Measurements from ENCODE around the gene TYW3.
"Not testable (repeated sequence)": the region's sequence is repeated elsewhere in the genome, so short reads cannot be mapped to it uniquely, and the experiment has no call there.

TYW3 gene

DNA sequence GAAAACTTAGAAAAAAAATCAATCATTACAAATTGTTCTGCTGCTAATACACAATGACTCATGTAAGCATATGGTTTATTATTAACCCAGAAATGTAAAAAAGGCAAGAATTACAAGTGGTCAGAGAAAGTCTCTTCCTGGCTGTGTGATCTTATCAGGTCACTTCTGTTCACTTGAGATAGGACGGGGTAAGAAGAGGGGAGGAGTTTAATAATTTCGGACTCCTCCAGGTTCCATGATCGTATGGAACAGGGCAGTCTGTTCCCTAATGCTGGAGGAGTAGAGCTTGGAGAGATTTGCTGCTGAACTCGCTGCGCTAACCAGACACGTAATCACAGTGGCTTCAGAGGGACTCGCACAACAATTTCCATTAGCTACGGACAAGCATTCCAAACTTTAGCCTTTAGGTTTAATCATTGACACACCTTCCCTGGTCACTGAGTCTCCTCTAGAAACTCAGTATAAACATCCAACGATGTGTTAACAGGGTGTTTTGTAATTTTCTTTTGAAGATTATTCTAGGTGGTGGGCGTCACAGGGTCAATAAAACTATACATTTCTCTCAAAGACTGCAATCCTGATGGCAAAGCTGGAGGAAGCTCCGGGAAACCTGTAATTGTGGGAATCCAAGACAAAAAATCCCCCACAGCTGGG lies 1.4 kb upstream of the TYW3 start:
- DNase-seq (ENCODE audit: low spot score): no peak

DNA sequence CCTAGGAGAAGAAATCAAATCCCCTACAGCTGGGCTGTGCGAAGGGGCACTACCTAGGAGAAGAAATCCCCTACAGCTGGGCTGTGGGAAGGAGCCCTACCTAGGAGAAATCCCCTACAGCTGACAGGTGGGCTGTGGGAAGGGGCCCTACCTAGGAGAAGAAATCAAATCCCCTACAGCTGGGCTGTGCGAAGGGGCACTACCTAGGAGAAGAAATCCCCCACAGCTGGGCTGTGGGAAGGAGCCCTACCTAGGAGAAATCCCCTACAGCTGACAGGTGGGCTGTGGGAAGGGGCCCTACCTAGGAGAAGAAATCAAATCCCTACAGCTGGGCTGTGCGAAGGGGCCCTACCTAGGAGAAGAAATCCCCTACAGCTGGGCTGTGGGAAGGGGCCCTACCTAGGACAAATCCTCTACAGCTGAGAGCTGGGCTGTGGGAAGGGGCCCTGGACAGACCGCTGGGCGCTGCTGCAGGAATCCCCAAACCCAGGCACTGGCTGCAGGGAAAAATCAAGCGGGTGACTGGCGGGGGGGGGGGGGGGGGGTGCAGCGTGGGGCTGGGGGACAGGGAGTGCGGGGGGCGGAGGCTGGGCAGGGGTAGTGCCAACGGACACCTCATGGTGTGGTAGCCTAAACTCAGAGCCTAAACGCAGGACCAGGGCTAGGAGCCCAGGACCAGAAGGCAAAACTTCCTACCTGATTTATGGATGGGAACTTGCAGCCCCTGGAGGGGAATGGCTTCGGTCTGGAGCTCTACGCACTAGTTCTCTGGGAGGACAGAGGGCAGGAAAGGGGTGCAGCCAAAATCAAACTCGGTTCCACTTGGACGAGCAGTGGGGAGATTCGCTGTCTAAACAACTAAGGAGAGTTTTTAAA lies 643 bp upstream of the TYW3 start:
- peak; percentile 29 for DNase-seq (ENCODE audit: low spot score)

DNA sequence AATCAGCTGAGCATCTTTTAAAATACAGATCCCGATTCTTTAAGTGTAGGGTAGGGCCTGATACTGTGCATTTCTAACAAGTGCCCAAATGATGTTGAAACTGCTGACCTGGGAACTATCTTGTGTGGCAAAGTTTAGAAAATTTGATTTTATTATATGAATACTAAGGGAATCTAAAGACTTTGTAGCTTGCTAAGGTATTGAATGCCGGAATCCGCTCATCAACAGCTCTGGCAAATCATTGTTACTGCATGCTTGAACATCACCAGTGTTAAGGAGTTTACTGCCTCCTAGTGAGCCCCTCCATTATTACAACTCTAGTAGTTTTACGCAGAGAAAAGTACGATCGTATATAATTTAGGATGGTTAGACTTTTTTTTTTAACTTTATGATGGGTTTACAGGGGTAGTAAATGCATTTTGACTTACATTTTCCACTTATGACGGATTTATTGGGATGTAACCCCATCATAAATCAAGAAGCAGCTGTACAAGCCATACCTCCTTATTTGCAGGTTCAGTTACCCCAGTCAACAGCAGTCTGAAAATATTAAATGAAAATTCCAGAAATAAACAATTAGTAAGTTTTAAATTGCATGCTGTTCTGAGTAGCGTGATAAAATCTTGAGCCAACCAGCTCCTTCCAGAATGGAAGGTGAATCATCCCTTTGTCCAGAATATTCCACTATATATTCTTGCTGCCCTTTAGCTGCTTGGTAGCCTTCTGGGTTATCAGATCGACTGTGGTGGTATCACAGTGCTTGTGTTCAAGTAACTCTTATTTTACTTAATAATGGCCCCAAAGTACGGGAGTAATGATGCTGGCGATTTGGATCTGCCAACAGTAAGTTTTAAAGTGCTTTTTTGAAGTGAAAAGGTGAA lies 892 bp downstream of the TYW3 start:
- peak; percentile 43 for DNase-seq (ENCODE audit: low spot score)

DNA sequence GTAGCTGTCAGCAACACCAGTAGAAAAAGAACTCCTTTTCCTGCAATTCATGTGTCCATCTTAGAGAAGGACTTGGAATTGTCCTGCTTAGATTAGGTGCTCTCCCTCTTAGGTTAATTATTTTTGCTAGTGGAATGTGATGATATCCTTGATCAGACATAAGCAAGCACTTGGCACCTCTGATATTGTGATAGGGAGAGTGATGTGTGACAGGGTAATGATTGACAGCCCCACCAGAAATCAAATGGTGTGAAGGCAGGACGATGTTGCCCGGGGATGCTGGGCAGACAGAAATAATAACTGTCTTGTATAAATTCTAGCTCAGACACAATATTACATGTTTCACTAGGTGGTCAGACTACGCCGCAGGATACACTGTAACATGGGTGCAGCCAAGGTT lies 4.4 kb downstream of the TYW3 start:
- DNase-seq (ENCODE audit: low spot score): no peak

DNA sequence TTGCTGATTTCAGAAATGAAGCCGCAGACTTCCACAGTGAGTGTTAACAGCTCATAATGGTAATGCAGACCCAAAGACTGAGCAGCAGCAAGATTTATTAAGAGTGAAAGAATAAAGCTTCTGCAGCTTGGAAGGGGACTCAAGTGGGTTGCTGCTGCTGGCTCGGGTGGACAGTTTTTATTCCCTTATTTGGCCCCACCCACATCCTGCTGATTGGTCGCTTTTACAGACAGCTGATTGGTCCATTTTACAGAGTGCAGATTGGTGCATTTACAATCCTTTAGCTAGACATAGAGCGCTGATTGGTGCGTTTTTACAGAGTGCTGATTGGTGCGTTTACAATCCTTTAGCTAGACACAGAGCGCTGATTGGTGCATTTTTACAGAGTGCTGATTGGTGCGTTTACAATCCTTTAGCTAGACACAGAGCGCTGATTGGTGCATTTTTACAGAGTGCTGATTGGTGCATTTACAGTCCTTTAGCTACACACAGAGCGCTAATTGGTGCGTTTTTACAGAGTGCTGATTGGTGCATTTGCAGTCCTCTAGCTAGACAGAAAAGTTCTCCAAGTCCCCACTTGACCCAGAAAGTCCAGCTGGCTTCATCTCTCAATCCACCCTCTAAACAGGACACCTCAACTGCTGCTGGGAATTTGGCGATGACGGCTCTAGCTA lies 7.5 kb downstream of the TYW3 start:
- DNase-seq (ENCODE audit: low spot score): not testable (repeated sequence)

DNA sequence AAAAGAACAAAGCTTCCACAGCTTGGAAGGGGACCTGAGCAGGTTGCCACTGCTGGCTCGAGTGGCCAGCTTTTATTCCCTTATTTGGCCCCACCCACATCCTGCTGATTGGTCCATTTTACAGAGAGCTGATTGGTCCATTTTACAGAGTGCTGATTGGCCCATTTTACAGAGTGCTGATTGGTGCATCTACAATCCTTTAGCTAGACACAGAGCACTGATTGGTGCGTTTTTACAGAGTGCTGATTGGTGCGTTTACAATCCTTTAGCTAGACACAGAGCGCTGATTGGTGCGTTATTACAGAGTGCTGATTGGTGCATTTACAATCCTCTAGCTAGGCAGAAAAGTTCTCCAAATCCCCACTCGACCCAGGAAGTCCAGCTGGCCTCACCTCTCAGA lies 12.3 kb downstream of the TYW3 start:
- not testable (repeated sequence) for DNase-seq (ENCODE audit: low spot score)

DNA sequence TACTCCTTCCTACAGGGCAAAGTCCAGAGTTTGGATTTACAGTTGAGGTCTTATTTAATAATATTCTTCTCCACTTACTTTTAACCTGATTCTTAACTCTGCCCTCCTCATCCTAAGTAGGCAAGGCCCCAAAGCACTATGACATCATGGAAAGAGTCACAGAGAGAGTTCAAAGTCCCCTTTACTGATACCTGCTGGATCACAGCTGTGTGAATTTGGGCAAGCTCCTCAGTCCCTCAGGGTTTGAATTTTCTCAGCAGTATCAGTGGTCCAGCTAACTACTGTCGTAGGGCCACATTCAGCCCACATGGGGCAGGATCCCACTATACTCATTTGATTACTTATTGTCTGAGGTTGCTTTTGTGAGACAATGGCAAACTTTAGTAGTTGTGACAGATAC lies 16.0 kb downstream of the TYW3 start:
- no peak for DNase-seq (ENCODE audit: low spot score)

DNA sequence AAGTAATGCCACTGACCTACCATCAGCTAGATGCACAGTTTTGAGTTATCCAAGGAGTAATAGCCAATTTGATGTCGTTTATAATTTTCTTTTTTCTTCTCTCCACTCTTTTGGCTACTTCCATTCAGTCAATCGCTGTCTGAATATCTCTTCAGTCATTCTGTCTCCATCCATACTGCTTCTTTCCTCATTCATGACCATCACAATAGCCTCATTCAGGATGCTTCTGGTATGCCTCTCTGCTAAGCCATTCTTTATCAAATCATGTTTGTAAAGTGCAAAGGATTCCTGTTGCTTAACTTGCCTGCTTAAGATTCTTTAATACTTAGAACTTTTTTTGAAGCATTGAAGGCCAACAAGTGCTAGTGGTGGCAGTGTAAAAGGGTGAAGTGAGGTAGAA lies 20.2 kb downstream of the TYW3 start:
- DNase-seq (ENCODE audit: low spot score): peak; percentile 12

DNA sequence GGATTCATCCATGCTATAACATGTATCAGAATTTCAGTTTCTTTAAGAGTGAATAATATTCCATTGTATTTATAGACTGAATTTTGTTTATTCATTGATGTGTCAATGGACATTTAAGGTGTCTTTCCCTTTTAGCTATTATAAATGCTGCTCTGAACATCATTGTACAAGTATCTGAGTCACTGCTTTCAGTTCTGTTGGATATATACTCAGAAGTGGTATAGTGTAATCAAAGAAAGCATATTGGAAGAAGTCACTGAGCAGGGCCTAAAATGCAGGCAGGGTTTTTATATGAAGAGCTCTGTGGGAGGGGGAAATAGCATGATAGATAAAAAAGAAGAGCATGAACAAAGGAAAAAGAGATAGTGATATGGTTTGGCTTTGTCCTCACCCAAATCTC lies 22.5 kb downstream of the TYW3 start:
- no peak for DNase-seq (ENCODE audit: low spot score)

DNA sequence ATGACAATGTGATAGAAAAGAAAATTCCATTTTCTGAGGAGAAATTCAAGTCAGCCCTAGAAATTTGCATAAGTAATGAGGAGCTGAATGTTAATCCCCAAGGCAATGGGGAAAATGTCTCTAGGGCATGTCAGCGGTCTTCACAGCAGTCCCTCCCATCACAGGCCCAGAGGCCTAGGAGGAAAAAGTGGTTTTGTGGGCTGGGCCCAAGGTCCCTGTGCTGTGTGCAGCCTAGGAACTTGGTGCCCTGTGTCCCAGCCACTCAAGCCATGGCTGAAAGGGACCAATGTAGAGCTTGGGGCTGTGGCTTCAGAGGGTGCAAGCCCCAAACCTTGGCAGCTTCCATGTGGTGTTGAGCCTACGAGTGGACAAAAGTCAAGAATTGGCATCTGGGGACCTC lies 23.7 kb downstream of the TYW3 start:
- DNase-seq (ENCODE audit: low spot score): not testable (repeated sequence)

DNA sequence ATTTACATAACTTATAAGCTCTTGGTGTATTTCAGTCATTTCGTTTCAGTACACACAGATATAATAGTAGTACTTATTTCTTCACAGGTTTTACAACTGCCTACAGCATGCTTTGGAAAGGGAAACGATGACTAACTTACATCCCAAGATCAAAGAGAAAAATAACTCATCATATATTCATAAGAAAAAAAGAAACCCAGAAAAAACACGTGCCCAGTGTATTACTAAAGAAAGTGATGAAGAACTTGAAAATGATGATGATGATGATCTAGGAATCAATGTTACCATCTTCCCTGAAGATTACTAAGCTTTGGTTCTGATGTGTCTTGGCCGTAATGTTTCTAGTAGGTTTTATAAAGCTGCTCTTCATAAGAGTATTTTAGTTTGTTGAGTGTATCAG lies 30.9 kb downstream of the TYW3 start:
- DNase-seq (ENCODE audit: low spot score): no peak

DNA sequence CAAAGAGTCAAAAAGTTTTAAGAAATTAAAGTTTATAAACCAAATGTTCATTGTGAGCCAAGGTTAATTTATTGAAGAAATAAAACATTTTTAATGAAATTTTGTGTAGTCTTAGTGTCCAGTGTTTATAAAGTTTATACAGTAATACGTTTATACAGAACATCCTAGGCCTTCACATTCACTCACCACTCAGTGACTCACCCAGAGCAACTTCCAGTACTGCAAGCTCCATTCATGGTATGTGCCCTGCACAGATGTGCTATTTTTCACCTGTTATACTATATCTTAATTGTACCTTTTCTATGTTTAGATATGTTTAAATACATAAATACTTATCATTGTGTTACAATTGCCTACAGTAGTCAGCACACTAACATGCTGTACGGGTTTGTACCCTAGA lies 33.6 kb downstream of the TYW3 start:
- DNase-seq (ENCODE audit: low spot score): no peak

DNA sequence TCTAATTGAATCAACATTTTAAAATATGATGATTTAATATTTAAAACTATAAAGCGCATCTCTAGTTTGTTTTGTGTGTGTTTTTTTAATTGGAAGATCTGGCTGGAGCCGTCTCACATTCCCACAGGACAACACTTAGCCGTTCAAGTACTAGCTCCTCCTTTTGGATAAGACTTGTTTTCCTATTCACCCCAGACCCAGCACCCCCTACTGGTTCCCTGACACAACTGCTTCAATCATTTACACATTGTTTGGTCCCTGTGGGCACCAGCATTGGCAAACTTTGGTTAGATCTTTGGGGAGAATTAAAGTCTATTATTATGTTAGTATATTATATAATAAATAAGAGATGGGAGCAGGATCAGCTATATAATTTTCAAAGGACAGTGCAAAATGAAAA lies 34.5 kb downstream of the TYW3 start:
- peak; percentile 45 for DNase-seq (ENCODE audit: low spot score)

DNA sequence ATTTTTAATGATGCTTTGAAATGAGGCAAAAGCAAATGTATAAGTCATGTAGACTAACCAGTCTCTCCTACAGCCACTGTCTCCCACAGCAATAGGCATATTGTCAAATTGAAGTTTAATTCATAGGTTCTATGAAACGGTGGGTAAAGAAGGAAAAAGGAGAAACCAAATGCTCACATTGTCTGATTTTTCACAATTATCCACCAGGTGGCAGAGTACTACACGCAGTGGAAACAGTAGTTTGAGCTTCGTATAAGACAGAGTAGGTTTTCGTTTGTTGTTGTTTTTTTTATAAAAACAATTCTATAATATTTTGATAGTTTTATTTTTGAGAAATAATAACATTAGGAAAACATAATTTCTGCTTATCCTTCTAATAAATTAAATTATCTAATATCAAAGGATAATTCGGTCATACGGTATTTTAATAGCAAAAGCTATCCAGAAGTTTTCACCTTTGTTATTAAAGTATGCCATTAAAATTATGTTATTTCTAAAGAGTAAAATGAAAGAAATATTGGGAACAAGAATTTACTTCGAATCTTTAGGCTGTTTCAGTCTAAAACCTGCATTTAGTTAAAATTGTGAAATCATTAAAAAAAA lies 39.1 kb downstream of the TYW3 start:
- DNase-seq (ENCODE audit: low spot score): peak; percentile 37

DNA sequence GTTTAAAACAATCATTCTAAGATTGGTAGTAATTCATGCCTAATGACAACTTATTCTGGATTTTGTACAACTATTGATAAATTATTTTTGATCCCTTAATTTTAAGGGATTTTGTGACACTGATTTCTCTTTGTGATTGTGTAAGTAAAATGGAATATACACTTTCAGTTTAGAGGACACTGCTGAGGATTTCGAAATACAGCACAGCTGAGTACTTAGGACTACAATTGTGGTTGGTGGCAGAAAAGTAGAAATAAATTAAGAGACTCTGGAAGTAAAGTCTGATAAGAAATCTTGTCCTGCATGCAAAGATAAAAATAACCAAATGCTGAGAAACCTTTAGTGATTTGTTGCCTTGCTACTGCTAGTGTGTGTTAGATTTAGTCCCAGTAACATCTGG lies 40.0 kb downstream of the TYW3 start:
- no peak for DNase-seq (ENCODE audit: low spot score)

DNA sequence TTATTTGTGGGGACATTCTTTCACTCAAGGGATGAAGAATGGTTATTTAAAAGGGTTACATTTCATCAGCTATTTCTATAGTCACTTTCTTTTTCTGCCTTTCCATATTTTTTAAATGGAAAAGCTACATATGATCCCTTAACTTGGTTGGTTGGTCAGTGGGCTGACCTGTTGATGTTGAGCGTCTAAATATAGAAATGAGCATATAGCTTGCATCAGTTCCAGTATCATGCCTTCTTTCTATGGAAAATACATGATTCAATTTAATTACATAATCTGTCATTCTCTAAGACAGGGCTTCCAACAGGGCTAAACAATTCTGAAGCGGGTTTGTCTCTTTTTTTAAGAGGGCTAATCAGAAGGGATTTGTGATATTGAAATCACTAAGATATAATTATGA lies 40.6 kb downstream of the TYW3 start:
- no peak for DNase-seq (ENCODE audit: low spot score)

DNA sequence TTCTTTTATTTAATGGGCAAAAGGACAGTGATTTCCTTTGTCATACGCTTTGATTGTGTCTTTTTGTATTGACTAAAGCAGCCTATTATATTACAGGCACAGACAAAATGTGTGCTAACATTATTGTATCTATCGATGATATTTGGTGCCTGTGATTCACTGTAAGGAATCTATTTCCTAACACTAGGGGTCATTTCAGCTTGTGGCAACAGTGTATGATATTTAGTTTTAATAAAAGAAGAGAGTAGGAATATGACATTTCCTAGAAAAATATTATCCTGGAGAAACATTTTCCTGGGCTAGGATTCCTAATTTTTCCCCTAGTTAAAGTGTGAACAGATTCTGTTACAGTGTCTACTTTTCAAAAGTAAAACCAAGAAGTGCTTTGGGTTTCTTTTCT lies 42.8 kb downstream of the TYW3 start:
- no peak for DNase-seq (ENCODE audit: low spot score)

DNA sequence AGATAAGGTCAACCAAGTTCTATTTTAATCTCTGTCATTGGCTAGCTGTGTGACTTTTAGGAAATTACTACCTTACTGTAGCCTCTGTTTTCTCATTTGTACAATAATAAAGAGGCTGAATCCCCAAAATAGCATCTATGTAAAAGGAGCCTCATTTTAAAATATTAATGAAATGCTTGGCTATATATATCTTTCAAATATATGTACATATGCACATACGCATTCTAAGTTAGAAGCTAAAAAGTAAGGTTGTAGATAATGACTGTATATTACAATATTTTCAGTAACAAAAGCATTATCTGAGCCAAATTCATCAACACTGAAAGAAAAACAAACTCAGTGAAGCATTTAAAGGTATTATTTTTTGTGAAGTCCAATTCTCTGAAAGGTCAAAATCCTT lies 44.6 kb downstream of the TYW3 start:
- no peak for DNase-seq (ENCODE audit: low spot score)

DNA sequence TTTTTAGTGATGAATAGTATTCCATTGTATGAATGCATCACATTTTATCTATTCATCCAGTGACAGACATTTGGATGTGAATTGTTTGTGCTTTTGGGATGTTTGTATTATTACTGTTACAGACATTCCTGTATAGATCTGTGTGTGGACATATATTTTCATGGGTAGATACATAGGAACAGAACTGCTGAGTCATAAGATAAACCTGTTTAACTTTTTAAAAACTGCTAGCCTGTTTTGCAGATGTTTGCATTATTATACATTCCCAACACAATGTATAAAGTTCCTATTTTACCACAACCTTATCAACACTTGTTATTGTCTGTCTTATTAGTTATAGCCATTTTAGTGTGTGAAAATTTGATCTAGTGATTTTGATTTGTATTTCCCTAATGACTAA lies 46.8 kb downstream of the TYW3 start:
- DNase-seq (ENCODE audit: low spot score): no peak

DNA sequence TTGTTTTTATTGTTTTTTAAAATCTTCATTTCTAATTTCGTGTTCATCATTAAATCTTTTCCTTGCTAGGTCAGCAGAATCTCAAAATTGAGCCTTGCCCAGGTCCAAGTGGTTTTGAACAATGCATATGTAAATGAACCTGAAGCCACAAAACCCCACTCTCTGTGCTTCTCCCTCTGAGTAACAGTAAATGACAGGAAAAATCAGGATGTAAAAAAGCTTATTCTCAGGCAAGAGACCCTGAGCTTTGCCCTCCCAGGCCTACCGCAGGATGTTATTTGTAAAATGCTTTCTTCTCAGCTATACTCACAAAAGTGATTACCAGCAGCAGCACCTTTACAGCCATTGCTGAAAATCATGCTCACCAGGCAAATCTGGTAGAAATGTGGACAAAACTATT lies 47.6 kb downstream of the TYW3 start:
- DNase-seq (ENCODE audit: low spot score): peak; percentile 11

DNA sequence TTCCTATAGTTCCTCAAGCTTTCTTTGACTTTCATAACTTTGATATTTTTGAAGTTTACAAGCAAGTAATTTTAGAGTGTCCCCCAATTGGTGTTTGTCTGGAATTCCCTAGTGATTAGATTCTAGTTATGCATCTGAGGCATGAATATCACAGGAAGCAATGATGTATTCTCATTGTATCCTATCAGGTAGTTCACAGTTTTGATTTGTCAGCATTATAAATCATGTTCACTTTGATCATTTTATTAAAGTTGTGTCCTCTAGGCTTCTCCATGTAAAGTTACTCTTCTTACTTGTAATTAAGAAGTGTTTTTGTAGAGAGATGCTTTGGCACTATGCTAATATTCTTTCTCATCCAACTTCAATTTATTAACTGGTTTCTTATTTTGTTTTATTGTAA lies 53.0 kb downstream of the TYW3 start:
- no peak for DNase-seq (ENCODE audit: low spot score)

DNA sequence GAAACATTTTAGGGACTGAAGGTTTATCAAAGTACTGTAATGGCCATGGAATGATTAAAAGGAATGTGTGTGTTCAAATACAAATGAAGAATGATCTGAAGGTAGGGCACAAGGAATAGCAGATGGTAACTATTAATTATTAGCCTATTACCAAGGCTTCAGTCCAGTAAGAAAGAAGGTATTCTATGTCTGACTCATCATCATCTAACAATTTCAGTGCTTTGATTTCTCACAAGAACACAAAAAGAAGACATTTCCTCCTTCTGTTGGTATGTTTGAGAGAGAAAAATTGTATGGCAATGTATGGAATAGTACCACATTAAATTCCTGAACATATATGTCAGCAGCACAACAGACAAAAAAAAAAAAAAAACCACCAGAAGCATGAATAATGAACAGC lies 57.5 kb downstream of the TYW3 start:
- DNase-seq (ENCODE audit: low spot score): no peak

Data from iPS-NIHi11 (cell line).